CD4-positive, alpha-beta memory T cell (primary cell): Measurements from ENCODE around the gene PTPRM. TPM values are rescaled to one million over a fixed set of nuclear protein-coding genes. Genes with fewer than 3 reads are reported as not detected.

Source experiments
- CTCF ChIA-PET: fragments of 350-600 bp; sonication (Branson Sonifier 250); formaldehyde crosslinking; loops from one replicate; lab custom pipeline; 2021; ENCODE audit warnings: inconsistent platforms; ENCODE audit not compliant: partially characterized antibody; lab: Charles Lee
- POLR2A ChIA-PET: fragments of 350-600 bp; sonication (Branson Sonifier 250); formaldehyde crosslinking; loops from one replicate; lab custom pipeline; 2021; ENCODE audit not compliant: partially characterized antibody; lab: Charles Lee
- DNase-seq, 5 donors: peaks; one replicate each; pipeline versions ENCODE4 v3.0.0 to v3.0.0-alpha.2; 2020 to 2022; ENCODE audit warnings: mixed read lengths in 1 of 5
- H3K27ac ChIP-seq: one replicate; pipeline ENCODE4 v1.7.0; 2013; ENCODE audit warnings: low read depth, low read length
- H3K27me3 ChIP-seq: 2 replicates; pipeline ENCODE4 v1.7.0; 2013; ENCODE audit warnings: mild to moderate bottlenecking, low read length, moderate library complexity; ENCODE audit not compliant: insufficient read depth
- H3K36me3 ChIP-seq: 2 replicates; pipeline ENCODE4 v1.7.0; 2013; ENCODE audit warnings: mild to moderate bottlenecking, low read length, moderate library complexity; ENCODE audit not compliant: insufficient read depth
- H3K4me1 ChIP-seq: 2 replicates; pipeline ENCODE4 v1.7.0; 2013; ENCODE audit warnings: mild to moderate bottlenecking, low read length, moderate library complexity; ENCODE audit not compliant: insufficient read depth
- H3K4me3 ChIP-seq, 2 donors: one replicate each; pipeline ENCODE4 v1.7.0; 2013; ENCODE audit warnings: low read length in 2 of 2, mild to moderate bottlenecking in 1 of 2
- H3K9me3 ChIP-seq, 2 donors: one replicate each; pipeline ENCODE4 v1.7.0; 2013; ENCODE audit warnings: low read length in 2 of 2, control low read depth in 1 of 2; ENCODE audit not compliant: control insufficient read depth in 1 of 2
- H3K27ac Mint-ChIP-seq, 7 donors: one replicate each; pipeline ENCODE4 v1.8.0; 2020 to 2021; ENCODE audit warnings: mixed read lengths in 7 of 7, mild to moderate bottlenecking in 6 of 7, inconsistent platforms in 3 of 7, moderate library complexity in 3 of 7
- H3K27me3 Mint-ChIP-seq, 2 donors: one replicate each; pipeline ENCODE4 v1.8.0; 2020 to 2021; ENCODE audit warnings: mixed read lengths in 2 of 2
- H3K36me3 Mint-ChIP-seq, 2 donors: one replicate each; pipeline ENCODE4 v1.8.0; 2020 to 2021; ENCODE audit warnings: mixed read lengths in 2 of 2, inconsistent platforms in 1 of 2, mild to moderate bottlenecking in 1 of 2
- H3K4me1 Mint-ChIP-seq, 4 donors: one replicate each; pipeline ENCODE4 v1.8.0; 2020 to 2021; ENCODE audit warnings: mixed read lengths in 4 of 4, mild to moderate bottlenecking in 1 of 4
- H3K4me3 Mint-ChIP-seq, 8 donors: one replicate each; pipeline ENCODE4 v1.8.0; 2020 to 2021; ENCODE audit warnings: mixed read lengths in 8 of 8, mild to moderate bottlenecking in 7 of 8, moderate library complexity in 6 of 8, inconsistent platforms in 3 of 8
- H3K9me3 Mint-ChIP-seq, 8 donors: one replicate each; pipeline ENCODE4 v1.8.0; 2020 to 2021; ENCODE audit warnings: mixed read lengths in 8 of 8, mild to moderate bottlenecking in 5 of 8, inconsistent platforms in 3 of 8, moderate library complexity in 1 of 8
- intact Hi-C: fragments of 100-400 bp; cut with micrococcal nuclease; formaldehyde crosslinking; loops from one replicate; pipeline ENCODE4 v1.15.1; 2023
- polyA plus RNA-seq, 2 donors: library from polyadenylated mRNA; unstranded; fragments of 300-500 nt; fragmentation: Illumina TruSeq; gene quantifications; one replicate each; pipeline ENCODE4 v1.2.3, GENCODE V29; 2021
- total RNA-seq, 2 experiments: library from RNA; stranded (reverse); gene quantifications; one replicate each; pipeline ENCODE4 v1.2.3, GENCODE V29; 2021

Gene PTPRM
- total and polyA plus RNA-seq, 4 experiments from 2014 or later = 6.7 to 20.1 (median 12.9) TPM

DNA sequence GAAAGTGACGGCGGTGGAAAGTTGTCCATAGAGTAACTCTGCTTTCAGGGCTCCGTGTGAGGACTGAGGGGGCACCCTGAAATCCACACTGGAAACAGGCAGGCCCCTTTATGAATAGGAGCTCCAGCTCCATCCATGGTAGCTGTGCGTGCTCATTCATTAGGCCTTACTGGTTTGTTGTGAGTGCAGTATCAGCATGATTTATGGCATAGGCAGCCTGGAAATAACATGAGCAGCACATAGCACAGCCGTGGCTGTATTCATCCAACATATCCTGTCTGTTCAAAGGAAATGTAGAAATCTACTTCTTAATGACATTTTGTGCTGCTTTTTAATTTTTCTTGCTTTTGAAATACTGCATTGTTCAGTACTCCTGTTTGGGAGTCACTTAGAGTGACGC, 627.3 kb downstream of the PTPRM start:
- Histone ChIP-seq H3K9me3 (no peaks in the 10 kb centered on the region), H3K27me3 (no peaks in the 10 kb centered on the region), H3K4me1 (no peaks in the 10 kb centered on the region), H3K36me3 (no peaks in the 10 kb centered on the region), H3K27ac (no peak overlapping the region), H3K4me3 (no peak overlapping the region)
- H3K27ac Mint-ChIP-seq = no peak overlapping the region
- POLR2A ChIA-PET = no interaction called here
- H3K36me3 Mint-ChIP-seq = no peaks in the 10 kb centered on the region
- H3K27me3 Mint-ChIP-seq = no peaks in the 10 kb centered on the region
- H3K4me3 Mint-ChIP-seq = no peak overlapping the region
- no peak for DNase-seq
- intact Hi-C loops = no loop called here
- H3K9me3 Mint-ChIP-seq = peaks cover 0 to 1% (median 0%) of the 10 kb centered on the region in 8 donors
- CTCF ChIA-PET = no interaction called here
- H3K4me1 Mint-ChIP-seq = no peaks in the 10 kb centered on the region

DNA sequence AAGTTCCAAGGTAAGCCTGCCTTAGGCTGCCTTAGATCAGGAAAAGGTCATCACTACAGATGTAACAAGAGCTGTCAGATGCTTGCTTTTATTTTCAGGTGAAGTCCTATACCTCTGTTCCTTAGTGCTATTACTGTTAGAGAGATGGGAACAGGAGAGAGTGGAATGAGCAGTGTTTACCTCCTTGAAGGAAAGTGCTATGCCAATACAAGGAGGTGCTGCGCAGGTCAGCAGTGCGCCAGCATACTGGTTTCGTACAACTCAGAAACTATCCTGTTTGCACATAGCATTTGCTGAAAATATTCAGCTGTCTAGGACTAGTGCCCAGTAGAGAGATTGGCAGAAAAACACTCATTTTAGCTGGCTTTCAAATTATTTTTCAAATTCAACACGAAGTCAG, 629.1 kb downstream of the PTPRM start:
- Mint-ChIP-seq H3K27me3 (no peaks in the 10 kb centered on the region), H3K4me3 (no peak overlapping the region), H3K36me3 (no peaks in the 10 kb centered on the region), H3K27ac (no peak overlapping the region), H3K4me1 (no peaks in the 10 kb centered on the region), H3K9me3 (peaks cover 0 to 1% (median 0%) of the 10 kb centered on the region in 8 donors)
- ChIA-PET CTCF (no interaction called here), POLR2A (no interaction called here)
- Histone ChIP-seq H3K27ac (no peak overlapping the region), H3K4me1 (no peaks in the 10 kb centered on the region), H3K27me3 (no peaks in the 10 kb centered on the region), H3K9me3 (no peaks in the 10 kb centered on the region), H3K36me3 (no peaks in the 10 kb centered on the region), H3K4me3 (no peak overlapping the region)
- no peak for DNase-seq
- intact Hi-C loops = no loop called here

- intact Hi-C loops = no loop called here
- no peaks in the 10 kb centered on the region for H3K27me3 Mint-ChIP-seq
- Histone ChIP-seq H3K4me3 (no peak overlapping the region), H3K9me3 (no peaks in the 10 kb centered on the region), H3K36me3 (no peaks in the 10 kb centered on the region), H3K4me1 (no peaks in the 10 kb centered on the region), H3K27me3 (no peaks in the 10 kb centered on the region), H3K27ac (no peak overlapping the region)
- no peak overlapping the region for H3K4me3 Mint-ChIP-seq
- no peak overlapping the region for H3K27ac Mint-ChIP-seq
- DNase-seq = no peak
- no peaks in the 10 kb centered on the region for H3K36me3 Mint-ChIP-seq
- CTCF ChIA-PET = no interaction called here
- POLR2A ChIA-PET = no interaction called here
- peaks cover 0 to 1% (median 0%) of the 10 kb centered on the region in 8 donors for H3K9me3 Mint-ChIP-seq
- H3K4me1 Mint-ChIP-seq = peaks cover 0 to 3% (median under 1%) of the 10 kb centered on the region in 4 donors
Observed at GRCh38 chr18:8197499-8197898, 630.4 kb downstream of the PTPRM start.

DNA sequence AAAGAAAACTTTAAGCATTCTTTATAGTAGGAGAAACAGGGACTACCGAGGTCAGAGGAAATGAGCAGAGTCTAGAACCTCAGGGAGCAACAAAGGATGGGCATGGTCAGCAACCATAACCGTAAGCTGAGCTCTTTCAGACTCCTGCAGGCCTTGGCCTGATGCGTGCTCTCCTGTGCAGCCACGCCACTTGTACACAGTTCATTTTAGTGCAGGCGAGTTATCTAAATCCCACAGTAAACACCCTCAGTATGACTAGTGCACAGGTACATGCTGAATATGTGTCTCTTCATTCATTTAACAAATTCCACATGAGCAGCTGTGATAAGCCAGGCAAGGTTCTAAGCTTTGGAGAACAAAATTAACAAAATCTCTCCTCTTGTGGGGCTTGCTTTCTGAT, 640.9 kb downstream of the PTPRM start:
- no peaks in the 10 kb centered on the region for H3K4me1 ChIP-seq
- no peaks in the 10 kb centered on the region for H3K27me3 ChIP-seq
- no peak overlapping the region for H3K27ac Mint-ChIP-seq
- peaks cover 0 to 2% of the 10 kb centered on the region in 2 donors for H3K36me3 Mint-ChIP-seq
- peaks cover 0 to 7% (median 0%) of the 10 kb centered on the region in 4 donors for H3K4me1 Mint-ChIP-seq
- H3K4me3 ChIP-seq = no peak overlapping the region
- H3K36me3 ChIP-seq = no peaks in the 10 kb centered on the region
- DNase-seq = no peak
- H3K27me3 Mint-ChIP-seq = no peaks in the 10 kb centered on the region
- H3K9me3 ChIP-seq = no peaks in the 10 kb centered on the region
- peaks cover 0 to 8% (median 0%) of the 10 kb centered on the region in 8 donors for H3K9me3 Mint-ChIP-seq
- intact Hi-C loops = no loop called here
- ChIA-PET POLR2A (no interaction called here), CTCF (no interaction called here)
- no peak overlapping the region for H3K27ac ChIP-seq
- no peak overlapping the region for H3K4me3 Mint-ChIP-seq

- intact Hi-C loops = no loop called here
- Histone ChIP-seq H3K4me1 (no peaks in the 10 kb centered on the region), H3K4me3 (no peak overlapping the region), H3K27me3 (no peaks in the 10 kb centered on the region), H3K9me3 (no peaks in the 10 kb centered on the region), H3K27ac (no peak overlapping the region), H3K36me3 (no peaks in the 10 kb centered on the region)
- no peak for DNase-seq
- ChIA-PET POLR2A (no interaction called here), CTCF (no interaction called here)
- no peak overlapping the region for H3K27ac Mint-ChIP-seq
- H3K36me3 Mint-ChIP-seq = peaks cover 0 to 2% of the 10 kb centered on the region in 2 donors
- no peak overlapping the region for H3K4me3 Mint-ChIP-seq
- no peaks in the 10 kb centered on the region for H3K27me3 Mint-ChIP-seq
- peaks cover 0 to 8% (median 0%) of the 10 kb centered on the region in 8 donors for H3K9me3 Mint-ChIP-seq
- H3K4me1 Mint-ChIP-seq = peaks cover 0 to 7% (median 0%) of the 10 kb centered on the region in 4 donors
Observed at GRCh38 chr18:8208716-8209115, 641.6 kb downstream of the PTPRM start.

- H3K27me3 Mint-ChIP-seq = no peaks in the 10 kb centered on the region
- no peaks in the 10 kb centered on the region for H3K9me3 ChIP-seq
- peaks cover 0 to 4% (median 0%) of the 10 kb centered on the region in 4 donors for H3K4me1 Mint-ChIP-seq
- peaks cover 0 to 10% (median 0%) of the 10 kb centered on the region in 8 donors for H3K9me3 Mint-ChIP-seq
- intact Hi-C loops = no loop called here
- POLR2A ChIA-PET = no interaction called here
- no peaks in the 10 kb centered on the region for H3K36me3 ChIP-seq
- H3K4me3 Mint-ChIP-seq = no peak overlapping the region
- no peaks in the 10 kb centered on the region for H3K4me1 ChIP-seq
- CTCF ChIA-PET = no interaction called here
- H3K4me3 ChIP-seq = no peak overlapping the region
- H3K27ac Mint-ChIP-seq = no peak overlapping the region
- no peak overlapping the region for H3K27ac ChIP-seq
- H3K27me3 ChIP-seq = no peaks in the 10 kb centered on the region
- DNase-seq = no peak
- H3K36me3 Mint-ChIP-seq = peaks cover 0 to 2% of the 10 kb centered on the region in 2 donors
Observed at GRCh38 chr18:8212896-8213780, 646.0 kb downstream of the PTPRM start.

DNA sequence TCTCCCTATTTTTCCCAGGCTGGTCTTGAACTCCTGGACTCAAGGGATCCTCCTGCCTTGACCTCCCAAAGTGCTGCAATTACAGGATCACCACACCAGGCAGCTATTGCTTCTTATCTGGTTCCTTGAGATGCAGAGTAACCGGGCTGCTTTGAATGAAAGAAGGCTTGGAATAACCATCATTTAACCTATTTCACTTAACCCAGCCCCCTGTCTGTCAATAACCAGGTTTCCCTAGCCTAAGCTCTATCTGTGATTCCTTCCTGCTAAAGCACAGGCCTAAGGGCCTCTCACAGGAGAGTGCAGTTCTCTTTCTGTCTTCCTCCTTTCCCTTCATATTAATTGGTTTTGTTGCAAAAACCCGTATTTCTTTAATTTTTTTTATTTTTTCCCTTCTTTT, 648.6 kb downstream of the PTPRM start:
- POLR2A ChIA-PET = no interaction called here
- Mint-ChIP-seq H3K4me3 (no peak overlapping the region), H3K4me1 (peaks cover 0 to 3% (median 0%) of the 10 kb centered on the region in 4 donors), H3K9me3 (peaks cover 0 to 5% (median 0%) of the 10 kb centered on the region in 8 donors), H3K27me3 (no peaks in the 10 kb centered on the region), H3K27ac (no peak overlapping the region), H3K36me3 (peaks cover 0 to 2% of the 10 kb centered on the region in 2 donors)
- CTCF ChIA-PET = no interaction called here
- no peak overlapping the region for H3K4me3 ChIP-seq
- no peaks in the 10 kb centered on the region for H3K27me3 ChIP-seq
- no peak overlapping the region for H3K27ac ChIP-seq
- H3K4me1 ChIP-seq = no peaks in the 10 kb centered on the region
- intact Hi-C loops = loop anchor here (1.0 kb wide), 1 partner anchor 46 kb away; no protein-coding TSS in a partner anchor
- H3K36me3 ChIP-seq = no peaks in the 10 kb centered on the region
- no peak for DNase-seq
- no peaks in the 10 kb centered on the region for H3K9me3 ChIP-seq
